GM21381 (cell line): ENCODE measurements around the gene SETBP1.

Experiments used
- ATAC-seq: cut with Tn5 transposase; IDR thresholded peaks from one replicate; pipeline ENCODE4 v1.9.1; 2021; ENCODE audit warnings: mild to moderate bottlenecking, moderate library complexity; ENCODE audit not compliant: unreplicated experiment

Gene SETBP1

DNA sequence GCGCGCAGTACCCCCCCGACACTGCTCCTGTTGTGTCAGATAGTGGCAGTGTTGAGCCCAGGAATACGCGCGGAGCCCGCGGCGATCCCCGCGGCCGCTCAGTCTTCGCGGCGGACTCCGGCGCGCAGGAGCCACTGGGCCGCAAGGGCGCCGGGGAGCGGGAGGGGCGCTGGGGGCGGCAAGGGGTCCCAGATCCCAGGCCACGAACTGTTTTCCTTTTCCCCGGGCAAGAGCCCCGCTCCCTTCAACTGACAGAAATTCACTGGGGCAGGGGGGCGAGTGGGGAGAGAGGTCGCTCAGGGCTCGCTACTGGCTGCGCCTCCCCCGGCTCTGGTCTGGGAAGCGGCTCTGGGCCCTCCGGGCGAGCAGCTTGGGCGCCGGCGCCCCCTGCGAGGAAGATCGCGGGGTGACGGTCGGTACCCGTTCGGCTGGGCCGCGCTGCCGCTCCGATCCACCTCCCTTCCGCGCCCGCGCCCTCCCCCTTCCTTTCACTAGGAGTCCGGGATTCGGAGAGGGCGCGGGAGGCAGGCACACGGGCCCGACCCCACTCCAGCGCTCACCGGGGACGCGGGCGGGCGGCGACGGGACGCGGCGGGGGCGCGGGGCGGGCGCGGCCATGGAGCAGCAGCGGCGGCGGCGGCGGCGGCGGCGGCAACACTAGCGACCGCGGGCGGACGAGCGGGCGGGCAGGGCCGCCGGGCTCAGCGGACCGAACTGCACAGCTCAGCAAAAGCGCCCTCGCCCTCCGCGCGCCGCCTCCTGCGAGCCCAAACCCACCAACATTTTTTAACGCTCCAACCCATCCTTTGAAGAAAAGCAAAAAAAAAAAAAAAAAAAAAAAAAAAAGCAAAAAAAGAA lies 1.4 kb upstream of the SETBP1 start:
- peak; percentile 87 for ATAC-seq

DNA sequence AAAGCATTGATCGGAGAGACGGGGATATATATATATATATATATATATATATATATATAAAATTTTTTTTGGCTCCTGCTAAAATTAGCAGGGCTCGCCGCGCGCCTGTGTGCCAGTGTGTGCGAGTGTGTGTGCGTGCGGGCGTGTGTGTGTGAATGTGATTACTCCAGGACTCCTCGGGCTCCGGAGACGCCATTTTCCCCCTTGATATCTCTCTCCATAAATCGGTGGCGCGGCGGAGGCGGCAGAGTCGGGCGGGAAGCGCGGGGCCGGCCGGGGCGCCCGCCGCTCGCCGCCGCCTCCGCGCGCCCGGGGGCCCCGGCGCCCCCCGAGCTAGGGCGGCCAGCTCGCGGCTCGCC lies 795 bp upstream of the SETBP1 start:
- no peak for ATAC-seq

DNA sequence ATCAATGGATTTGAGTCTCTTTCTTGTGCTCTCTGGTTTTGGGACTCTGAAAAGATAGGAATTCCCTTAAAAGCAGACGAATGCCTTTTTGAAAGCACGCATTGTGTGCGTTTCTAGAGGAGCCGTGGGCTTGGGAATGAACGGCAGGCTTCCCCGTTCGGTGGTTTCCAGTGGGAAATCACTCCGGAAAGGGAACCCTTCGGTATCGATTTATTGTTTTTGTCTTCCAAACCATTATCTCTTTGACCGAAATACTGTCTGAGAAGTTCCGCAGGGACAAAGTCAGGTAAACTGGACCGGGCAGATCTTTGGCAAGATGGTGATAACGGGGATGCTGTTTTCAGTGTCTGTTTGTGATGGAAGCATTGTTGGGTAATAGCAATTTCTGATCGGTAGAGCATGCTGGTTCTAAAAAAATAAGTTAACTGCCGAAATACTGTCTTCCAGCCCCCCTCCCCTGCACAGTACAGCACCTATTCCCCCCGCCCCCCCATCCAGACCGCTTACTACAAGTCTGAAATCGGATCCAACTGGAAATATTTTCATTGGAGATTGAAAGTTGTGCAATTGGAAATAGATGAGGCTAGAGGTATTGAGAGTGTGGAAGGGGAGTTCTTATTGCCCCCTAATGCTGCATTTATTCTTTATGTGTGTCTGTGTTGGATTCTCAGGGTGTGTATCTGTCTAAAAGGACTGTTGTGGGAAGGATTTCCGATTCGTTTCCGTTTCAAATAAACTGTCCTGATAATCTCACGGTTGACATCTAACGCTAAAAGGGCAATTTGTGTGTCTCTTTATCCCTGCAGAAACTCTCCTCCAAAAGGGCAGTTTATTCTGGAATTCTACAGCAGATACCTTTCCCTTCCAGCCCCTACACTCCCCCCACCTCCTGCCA lies 635 bp downstream of the SETBP1 start:
- no peak for ATAC-seq

DNA sequence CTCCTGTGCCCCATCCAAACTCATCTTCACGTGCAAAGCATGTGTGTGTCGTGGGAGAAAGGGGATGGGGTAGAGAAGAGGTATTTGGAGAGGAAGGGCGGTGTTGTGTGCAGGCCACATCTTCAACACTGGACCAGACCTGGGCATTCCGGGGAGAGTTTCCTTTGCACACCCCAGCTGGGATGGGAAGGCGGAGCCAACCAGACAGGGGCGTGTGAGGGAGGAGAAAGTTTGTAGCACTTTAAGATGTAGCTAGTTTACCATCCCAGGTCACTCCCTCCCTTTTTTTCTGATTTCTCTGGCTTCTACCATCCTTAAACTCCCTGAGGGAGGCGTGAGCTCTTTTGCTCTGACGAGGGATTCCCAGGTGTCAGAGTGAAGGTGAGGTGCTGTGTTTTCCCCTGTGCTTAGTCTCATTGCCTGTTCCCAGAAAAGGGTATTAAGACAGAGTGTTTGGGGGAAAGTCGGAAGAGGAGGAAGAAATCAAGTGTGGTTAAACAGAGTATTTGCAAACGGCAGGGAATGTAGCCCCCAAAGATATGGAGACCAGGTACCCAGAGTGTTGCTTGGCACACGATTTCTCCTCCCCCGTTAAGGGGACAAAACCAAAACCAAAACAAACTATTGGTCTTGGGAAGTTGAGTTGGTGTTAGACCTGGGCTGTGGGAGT lies 1.6 kb downstream of the SETBP1 start:
- ATAC-seq = no peak

DNA sequence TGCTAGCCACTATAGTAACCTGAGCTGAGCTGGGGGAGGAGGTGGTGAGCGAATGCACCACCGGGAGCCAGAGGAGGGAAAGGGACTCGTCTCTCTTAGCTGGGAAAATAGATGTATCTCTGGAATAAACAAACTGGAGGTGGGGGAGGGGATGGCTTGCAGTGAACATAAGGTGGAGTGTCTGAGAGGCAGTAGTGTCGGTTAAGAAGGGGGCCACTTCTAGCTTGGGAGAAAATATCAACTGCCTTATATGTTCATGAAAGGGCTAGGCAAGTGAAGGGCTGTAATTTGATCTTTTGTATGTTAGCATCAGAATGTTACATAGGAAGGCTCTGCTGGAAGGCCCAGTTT lies 2.2 kb downstream of the SETBP1 start:
- no peak for ATAC-seq

DNA sequence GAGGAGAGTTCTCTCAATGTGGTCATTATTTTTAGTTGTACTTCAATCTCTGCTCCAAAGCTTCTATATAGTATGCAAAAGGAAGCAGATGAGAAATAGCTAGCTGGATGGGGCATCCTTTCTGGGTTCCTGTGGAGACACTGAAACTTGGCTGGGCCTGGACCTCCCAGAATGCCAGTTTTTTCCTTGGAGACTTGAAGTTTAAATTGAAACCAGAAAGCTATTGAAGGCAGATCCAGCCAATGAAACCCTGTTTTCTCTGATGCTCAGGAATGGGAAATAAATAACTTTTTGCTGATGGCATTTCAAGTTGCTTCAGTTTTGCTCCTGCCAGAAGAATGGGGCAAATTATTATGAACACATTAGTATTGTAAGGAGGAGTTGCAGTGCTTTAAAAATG lies 2.9 kb downstream of the SETBP1 start:
- no peak for ATAC-seq

DNA sequence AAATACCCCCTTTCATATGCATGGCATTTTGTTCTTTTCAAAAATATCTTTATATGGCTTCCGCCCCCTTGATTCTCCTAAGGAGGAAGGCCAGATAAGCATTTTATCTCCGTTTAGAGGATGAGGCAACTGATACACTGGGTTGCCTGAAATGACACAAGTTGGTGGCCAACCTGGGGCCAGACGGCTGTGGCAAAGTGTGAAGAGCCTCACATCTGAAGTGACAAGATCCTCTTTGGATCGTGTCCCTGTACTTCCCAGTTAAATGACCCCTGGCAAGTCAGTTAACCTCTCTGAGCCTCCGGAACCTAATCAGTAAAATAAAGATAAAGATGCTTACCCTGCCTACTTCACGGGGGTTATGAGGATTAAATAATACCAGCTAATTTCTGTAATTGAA lies 4.6 kb downstream of the SETBP1 start:
- ATAC-seq = no peak

DNA sequence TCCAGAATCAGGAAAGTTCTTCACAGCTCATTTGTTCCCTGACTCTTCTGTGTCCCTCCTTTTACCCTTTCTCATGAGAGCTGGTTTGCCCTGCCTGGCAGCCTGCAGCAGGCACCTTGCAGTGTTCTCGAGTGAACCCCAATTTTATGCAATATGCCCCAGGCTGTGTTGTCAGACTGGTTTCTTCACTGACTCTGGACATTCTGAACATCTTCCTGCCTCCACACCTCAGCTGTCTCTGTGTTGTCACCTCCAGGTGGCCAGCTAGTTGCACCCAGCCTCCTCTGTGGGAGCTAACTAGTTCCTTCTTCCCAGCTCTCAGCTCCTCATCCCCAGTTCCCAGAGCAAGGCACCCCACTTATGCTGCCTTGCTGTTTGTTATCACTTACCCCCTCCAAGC lies 5.5 kb downstream of the SETBP1 start:
- ATAC-seq = no peak

DNA sequence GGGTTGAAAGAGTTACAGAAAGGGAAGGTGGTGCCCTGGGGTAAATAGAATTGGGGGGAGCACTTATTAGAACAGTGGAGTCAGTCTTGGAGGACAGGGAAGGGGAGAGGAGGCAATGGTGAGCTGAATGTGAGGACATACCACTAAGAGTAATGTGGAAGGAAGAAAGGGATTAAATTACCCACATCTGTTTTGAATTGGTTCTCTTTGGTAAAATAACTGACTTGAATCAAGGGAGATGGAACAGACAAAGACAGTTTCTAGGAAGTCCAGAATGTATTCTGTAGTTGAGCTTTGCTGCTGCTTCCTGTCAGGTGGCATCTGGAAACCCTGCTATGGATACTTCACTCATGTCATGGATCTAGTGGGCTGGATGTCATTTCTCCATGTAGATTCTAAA lies 6.7 kb downstream of the SETBP1 start:
- no peak for ATAC-seq

DNA sequence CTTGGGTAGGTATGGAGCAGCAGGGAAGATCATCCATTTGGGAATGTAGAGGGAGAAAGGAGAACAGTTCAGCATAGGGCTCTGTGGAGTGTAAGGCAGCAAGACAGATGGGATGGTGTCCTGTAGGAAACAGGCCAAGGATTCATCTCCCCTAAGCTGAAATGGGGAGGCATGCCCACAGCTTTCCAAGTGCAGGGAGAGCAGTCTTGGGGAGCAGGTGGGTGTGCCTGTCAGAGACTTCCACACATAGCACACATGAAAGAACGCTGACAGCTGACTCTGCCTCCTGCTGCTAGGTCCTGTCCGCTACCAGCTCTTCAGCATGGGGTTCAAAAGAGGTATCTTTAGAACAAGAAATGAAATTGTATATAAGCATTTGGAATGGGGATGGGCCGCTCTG lies 9.0 kb downstream of the SETBP1 start:
- ATAC-seq = no peak

DNA sequence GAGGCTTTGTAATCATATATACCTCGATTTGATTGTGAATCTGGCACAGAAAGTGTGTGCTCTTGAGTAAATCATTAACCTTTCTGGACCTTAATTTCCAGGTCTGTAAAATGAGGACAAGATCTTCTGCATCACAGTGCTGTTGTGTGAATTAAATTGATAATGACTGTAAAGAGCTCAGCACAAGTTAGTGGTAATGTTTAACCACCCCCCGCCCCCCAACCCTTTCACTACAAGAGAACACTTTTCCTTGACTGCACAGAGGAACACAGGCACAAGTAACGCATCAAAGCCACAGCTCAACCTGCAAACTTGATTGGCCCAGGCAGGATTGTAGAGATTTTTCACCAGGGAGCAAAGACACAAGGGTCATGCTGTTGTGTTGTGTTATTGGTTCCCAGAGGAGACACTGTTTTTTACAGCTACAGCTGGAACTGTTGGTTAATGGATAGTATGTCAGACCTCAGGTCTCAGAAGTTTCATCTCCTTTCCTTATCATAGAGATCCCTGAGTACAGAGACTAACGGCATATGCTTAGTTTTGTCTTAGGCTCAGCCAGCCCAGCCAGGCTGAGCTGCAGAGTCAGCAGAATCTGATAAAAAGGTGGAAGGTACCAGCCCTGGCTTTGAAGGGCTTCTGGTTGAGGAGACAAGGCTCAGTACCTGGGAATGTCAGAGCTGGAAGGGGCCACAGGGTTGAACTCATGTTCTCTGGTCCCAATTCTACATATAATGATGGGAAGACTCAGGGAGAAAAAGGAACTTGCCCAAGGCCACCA lies 10.6 kb downstream of the SETBP1 start:
- ATAC-seq = no peak

DNA sequence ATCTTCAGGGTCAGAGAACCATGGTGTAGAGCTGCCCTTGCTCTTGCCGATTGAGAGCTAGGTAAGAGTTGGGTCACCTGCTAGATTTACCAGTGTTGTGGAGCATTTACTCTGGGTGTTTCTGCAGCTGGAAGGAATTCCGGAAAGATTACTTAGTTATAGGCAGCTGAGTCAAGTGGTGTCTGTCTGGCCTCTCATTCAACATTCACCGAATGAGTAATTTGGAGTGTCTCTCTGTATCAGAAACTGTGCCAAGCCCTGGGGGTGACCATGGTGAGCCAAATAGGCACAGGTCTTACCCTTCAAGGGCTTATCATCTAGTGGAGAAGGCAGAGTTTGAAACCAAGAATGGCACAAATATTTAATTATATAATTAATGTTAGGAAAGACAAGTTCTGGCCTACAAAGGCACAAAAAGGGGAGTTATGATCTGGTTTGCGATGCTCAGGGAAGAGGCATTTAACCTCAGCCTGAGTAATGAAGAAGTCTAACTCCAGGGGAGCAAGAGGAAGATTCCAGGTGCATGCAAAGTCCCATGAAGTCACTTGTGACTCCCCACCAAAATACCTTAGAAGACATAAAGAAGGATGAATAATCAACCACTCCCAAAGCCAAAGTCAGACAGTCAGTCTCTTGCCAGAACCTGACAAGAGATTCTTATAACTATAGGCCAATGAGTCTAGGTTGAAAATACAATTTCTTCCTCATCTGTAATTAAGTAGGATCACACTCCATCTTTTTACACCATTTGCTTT lies 12.5 kb downstream of the SETBP1 start:
- ATAC-seq = no peak

DNA sequence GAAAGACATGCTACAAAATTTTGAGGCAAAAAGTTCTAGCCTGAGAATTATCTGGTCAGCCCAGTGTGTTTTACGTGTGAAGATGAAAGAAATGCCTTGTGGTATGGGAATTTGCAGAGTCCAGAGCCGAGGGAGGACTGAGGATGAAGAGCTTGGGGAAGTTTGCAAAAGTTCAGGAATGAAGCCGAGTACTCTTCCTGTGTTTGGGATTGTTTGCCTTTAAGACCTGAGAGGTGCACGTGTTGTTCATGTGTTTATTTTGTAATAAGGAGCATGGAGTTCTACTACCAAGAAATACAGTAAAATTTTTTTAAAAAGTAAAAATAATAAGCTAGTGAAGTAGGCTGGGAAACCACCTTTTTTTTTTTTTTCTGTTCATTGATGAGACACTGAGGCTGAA lies 14.8 kb downstream of the SETBP1 start:
- ATAC-seq = no peak

DNA sequence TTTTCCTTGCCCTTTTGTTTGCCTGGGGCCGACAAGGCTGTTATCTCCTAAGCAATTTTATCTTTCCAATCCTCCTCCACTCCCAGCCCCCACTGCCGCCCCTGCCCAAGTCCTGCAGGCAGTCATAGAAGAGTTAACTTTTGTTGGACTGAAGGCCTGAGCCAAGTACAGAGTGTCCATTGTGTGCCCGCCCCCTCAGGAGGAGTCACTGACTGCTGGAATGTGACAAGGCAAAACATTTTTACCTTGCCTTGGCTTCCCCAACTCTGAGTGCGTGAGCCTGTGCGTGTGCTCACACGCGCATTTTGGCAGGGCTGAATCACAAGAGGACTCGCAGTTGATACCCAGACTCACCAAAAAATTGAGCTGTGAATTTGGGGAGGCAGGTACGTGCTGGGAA lies 16.2 kb downstream of the SETBP1 start:
- ATAC-seq = no peak

DNA sequence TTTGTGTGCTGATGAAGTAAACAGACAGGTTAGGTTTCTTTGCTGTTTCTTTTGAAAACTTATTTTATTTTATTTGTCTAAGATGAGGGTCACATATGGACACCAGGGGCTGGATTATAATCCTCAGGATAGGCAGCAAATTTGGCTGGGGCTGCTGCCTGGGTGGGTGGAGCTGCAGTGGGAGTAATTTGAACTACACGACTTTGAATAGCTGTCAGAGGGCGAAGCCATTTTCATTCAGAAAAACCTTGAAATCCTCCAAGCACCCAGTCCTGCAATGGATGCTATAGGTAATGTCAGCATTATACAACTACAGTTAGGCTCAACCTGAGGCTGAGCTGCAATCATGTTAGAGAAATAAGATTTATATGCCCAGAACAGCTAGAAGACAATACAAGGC lies 16.6 kb downstream of the SETBP1 start:
- ATAC-seq = no peak

DNA sequence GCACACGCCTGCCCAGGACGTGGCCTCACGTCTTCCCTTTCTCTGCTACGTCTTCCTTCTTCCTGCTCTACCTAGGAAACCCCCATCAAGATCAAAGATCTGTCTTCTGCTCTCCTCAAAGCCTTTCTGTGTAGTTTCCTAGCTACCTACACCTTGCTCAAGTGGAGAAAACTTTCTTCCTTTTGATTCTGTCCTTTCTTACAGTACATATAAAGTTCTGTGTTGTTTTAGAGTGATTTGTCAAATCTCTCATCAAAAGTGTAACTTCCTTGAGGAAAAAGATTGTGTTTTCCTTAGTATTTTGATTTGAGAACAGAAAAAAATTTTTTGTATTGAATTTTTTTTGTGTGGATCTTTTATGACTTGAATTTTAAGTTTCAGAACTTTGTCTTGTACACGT lies 17.8 kb downstream of the SETBP1 start:
- ATAC-seq = no peak

DNA sequence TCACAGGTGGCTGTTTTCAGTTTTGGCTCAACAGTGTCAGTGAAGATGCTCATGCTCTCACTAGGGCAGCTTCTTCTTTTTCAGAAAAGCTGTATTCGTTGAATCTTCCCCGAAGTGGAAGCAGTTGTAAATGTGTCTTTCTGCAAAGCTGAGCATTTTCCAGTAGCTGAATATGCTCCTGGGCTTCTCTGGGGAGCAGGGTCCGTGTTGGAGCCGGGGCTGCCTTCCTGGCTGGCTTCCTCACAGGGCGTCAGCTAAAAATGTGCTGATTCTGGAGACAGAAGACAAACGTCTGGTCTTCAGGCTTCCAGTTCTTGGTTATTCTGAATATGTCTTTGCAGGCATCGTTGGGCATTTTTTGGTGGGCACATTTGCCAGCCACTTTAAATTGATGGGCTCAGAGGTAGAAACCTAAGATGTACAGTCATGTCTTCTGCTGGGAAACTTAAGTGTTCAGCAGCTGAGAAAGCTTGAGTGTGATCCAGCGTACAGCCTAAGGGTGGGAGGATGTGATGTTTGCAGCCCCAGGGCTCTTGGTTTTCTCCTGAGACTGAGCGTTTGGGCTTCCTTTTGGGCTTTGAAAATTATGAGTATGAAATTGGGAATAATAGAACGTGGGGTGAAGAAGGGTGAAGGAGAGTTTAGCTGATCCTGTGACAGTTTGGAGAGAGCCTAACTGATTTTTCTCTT lies 19.0 kb downstream of the SETBP1 start:
- no peak for ATAC-seq

DNA sequence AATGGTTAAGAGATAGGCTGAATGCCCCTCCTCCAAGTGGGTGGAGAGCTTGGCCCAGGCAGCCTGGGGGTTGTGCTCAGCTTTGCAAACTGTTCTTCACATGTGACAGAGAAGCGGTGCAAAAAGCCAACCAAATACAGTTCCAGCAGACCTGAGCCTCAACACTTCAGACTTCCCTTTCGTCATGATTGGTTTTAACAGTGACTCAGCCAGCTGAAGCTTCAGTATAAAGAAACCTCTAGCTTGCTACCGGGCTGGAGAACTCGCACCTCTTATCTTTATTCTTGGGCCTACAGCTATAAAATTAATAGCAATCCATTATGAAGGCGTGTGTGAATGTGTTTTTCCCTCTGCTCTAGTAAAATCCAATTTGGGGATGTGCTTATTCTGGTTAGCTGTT lies 20.0 kb downstream of the SETBP1 start:
- no peak for ATAC-seq

DNA sequence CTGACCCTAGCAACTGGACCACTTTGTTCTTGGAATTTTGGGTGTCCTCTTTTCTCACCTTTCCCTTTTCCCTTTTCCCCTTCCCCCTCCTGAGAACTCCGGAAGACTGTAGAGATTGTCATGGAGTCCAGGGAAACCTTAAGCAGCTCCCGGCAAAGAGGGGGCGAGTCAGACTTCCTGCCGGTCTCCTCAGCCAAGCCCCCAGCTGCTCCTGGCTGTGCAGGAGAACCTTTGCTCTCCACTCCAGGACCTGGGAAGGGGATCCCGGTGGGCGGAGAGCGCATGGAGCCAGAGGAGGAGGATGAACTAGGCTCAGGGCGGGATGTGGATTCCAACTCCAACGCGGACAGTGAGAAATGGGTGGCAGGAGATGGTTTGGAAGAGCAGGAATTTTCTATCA lies 20.5 kb downstream of the SETBP1 start:
- ATAC-seq = no peak

DNA sequence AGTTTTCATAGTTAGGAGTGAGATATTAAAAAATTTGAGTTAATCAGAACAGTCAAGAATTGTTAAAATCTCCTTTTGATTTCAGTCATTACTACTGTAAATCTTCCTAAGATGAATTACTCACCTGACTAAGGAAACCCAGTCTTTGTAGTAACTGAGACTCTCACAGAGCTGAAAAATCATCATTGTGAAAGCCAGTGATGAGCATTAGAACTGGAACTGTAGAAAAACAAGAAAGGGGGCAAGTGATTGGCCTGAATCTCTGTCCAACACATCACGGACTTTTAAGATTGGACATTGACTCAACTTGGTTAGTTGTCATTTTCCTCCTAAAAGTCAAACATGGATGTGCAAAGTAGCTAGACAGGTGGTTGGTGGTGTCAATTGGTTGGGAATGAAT lies 21.9 kb downstream of the SETBP1 start:
- no peak for ATAC-seq
